HepG2 (cell line): Measurements from ENCODE around the gene COMMD3. TPM values are rescaled to one million over a fixed set of nuclear protein-coding genes. Genes with fewer than 3 reads are reported as not detected.

ENCODE experiments used
- FOXC1 ChIP-seq: sonication (generic); formaldehyde crosslinking; IDR thresholded peaks from 2 replicates; pipeline ENCODE4 v1.8.0; 2022; ENCODE audit warnings: mild to moderate bottlenecking, missing genetic modification reagents, borderline replicate concordance
- FOXO1 ChIP-seq: sonication (generic); formaldehyde crosslinking; IDR thresholded peaks from 2 replicates; pipeline ENCODE4 v1.4.0; 2020; ENCODE audit warnings: missing genetic modification reagents
- IKZF5 ChIP-seq: IDR thresholded peaks from 2 replicates; pipeline ENCODE4 v1.6.1; 2018; ENCODE audit warnings: missing genetic modification reagents, mild to moderate bottlenecking, missing compliant biosample characterization
- IRX3 ChIP-seq: sonication (generic); formaldehyde crosslinking; IDR thresholded peaks from 2 replicates; pipeline ENCODE4 v1.8.1; 2023; ENCODE audit warnings: mild to moderate bottlenecking, low read depth, missing genetic modification reagents, borderline replicate concordance
- MAFF ChIP-seq: IDR thresholded peaks from 2 replicates; pipeline ENCODE4 v1.6.1; 2011; ENCODE audit warnings: low read depth, low read length, improper control_type of control experiment
- RARA ChIP-seq: IDR thresholded peaks from 2 replicates; pipeline ENCODE4 v1.6.1; 2016; ENCODE audit warnings: missing genetic modification reagents, missing compliant biosample characterization
- XBP1 ChIP-seq: sonication (generic); formaldehyde crosslinking; IDR thresholded peaks from 2 replicates; pipeline ENCODE4 v1.5.0; 2020; ENCODE audit warnings: missing genetic modification reagents
- ZNF12 ChIP-seq: sonication (generic); formaldehyde crosslinking; IDR thresholded peaks from 2 replicates; pipeline ENCODE4 v1.5.0; 2020; ENCODE audit warnings: missing genetic modification reagents
- ZNF234 ChIP-seq: sonication (generic); formaldehyde crosslinking; conservative IDR thresholded peaks from 2 replicates; pipeline ENCODE4 v1.5.1; 2020; ENCODE audit warnings: mild to moderate bottlenecking, missing genetic modification reagents
- ZNF333 ChIP-seq: sonication (generic); formaldehyde crosslinking; IDR thresholded peaks from 2 replicates; pipeline ENCODE4 v1.4.0; 2020; ENCODE audit warnings: mild to moderate bottlenecking, missing genetic modification reagents, borderline replicate concordance
- ZNF558 ChIP-seq: sonication (generic); formaldehyde crosslinking; IDR thresholded peaks from 2 replicates; pipeline ENCODE4 v1.9.0; 2022; ENCODE audit warnings: mild to moderate bottlenecking, missing genetic modification reagents, borderline replicate concordance
- ZNF580 ChIP-seq: IDR thresholded peaks from 2 replicates; pipeline ENCODE4 v1.6.1; 2016; ENCODE audit warnings: low read depth, borderline replicate concordance
- ZNF777 ChIP-seq: sonication (generic); formaldehyde crosslinking; IDR thresholded peaks from 2 replicates; pipeline ENCODE4 v1.4.0; 2020; ENCODE audit warnings: missing genetic modification reagents
- polyA plus RNA-seq, 8 experiments: library from polyadenylated mRNA; depleted of rRNA in 3 of 8; stranded (reverse) in 7 of 8; unstranded in 1 of 8; fragments of >200 nt; fragmentation: Illumina TruSeq in 4 of 8; extraction: Trizol in 4 of 8; gene quantifications; 2 replicates each; pipeline versions ENCODE4 v1.2.1 to v1.2.3, GENCODE V29; 2011 to 2016; ENCODE audit warnings: low read depth in 4 of 8, missing spikeins in 1 of 8, mixed read lengths in 1 of 8; ENCODE audit not compliant: insufficient read depth in 1 of 8
- total RNA-seq, 5 experiments: library from RNA; depleted of rRNA; stranded (reverse); fragments of >200 nt; fragmentation: Illumina TruSeq; extraction: Trizol; gene quantifications; 2 replicates each; pipeline ENCODE4 v1.2.3, GENCODE V29; 2016; ENCODE audit warnings: low read depth in 1 of 5
- TF ChIP-seq, protein P1 (sequence below): sonication (generic); formaldehyde crosslinking; IDR thresholded peaks from 2 replicates; pipeline ENCODE4 v1.5.0; 2020; ENCODE audit warnings: missing genetic modification reagents
- TF ChIP-seq, protein P2 (sequence below): sonication (generic); formaldehyde crosslinking; IDR thresholded peaks from 2 replicates; pipeline ENCODE4 v1.8.1; 2022; ENCODE audit warnings: mild to moderate bottlenecking, missing genetic modification reagents
- TF ChIP-seq, protein P3 (sequence below), 2 experiments: sonication (generic) in 1 of 2; formaldehyde crosslinking in 1 of 2; IDR thresholded peaks; 2 replicates each; pipeline versions ENCODE4 v1.5.1 to v1.6.1; 2011 to 2020; ENCODE audit warnings: borderline replicate concordance in 1 of 2, low read depth in 1 of 2, low read length in 1 of 2, mild to moderate bottlenecking in 1 of 2, missing genetic modification reagents in 1 of 2, moderate library complexity in 1 of 2
- TF ChIP-seq, protein P4 (sequence below): sonication (generic); formaldehyde crosslinking; IDR thresholded peaks from 2 replicates; pipeline ENCODE4 v1.5.0; 2020; ENCODE audit warnings: mild to moderate bottlenecking, missing genetic modification reagents

COMMD3 gene
- total and polyA plus RNA-seq, 2 of the 13 experiments (the other 11 are each of a cell fraction or from before 2014, with no cell fraction given): 38.7 to 54.4 TPM

- TF ChIP-seq, protein P1, sequence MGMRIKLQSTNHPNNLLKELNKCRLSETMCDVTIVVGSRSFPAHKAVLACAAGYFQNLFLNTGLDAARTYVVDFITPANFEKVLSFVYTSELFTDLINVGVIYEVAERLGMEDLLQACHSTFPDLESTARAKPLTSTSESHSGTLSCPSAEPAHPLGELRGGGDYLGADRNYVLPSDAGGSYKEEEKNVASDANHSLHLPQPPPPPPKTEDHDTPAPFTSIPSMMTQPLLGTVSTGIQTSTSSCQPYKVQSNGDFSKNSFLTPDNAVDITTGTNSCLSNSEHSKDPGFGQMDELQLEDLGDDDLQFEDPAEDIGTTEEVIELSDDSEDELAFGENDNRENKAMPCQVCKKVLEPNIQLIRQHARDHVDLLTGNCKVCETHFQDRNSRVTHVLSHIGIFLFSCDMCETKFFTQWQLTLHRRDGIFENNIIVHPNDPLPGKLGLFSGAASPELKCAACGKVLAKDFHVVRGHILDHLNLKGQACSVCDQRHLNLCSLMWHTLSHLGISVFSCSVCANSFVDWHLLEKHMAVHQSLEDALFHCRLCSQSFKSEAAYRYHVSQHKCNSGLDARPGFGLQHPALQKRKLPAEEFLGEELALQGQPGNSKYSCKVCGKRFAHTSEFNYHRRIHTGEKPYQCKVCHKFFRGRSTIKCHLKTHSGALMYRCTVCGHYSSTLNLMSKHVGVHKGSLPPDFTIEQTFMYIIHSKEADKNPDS (CRISPR knock-in tag): no peak
- peak; percentile 67 for TF ChIP-seq IKZF5 (CRISPR knock-in tag)
- peak; percentile 14; the same call in 1 of the 2 replicates for TF ChIP-seq IRX3 (CRISPR knock-in tag)
- TF ChIP-seq, protein P2, sequence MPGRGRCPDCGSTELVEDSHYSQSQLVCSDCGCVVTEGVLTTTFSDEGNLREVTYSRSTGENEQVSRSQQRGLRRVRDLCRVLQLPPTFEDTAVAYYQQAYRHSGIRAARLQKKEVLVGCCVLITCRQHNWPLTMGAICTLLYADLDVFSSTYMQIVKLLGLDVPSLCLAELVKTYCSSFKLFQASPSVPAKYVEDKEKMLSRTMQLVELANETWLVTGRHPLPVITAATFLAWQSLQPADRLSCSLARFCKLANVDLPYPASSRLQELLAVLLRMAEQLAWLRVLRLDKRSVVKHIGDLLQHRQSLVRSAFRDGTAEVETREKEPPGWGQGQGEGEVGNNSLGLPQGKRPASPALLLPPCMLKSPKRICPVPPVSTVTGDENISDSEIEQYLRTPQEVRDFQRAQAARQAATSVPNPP: 0 out of 2 replicates have a peak, but pooled peaks have one; percentile 32
- no peak for TF ChIP-seq XBP1 (CRISPR knock-in tag)
- TF ChIP-seq FOXO1: peak; percentile 49; the same call in 1 of the 2 replicates
- 0 out of 2 replicates have a peak, but pooled peaks have one; percentile 22 for TF ChIP-seq RARA (CRISPR knock-in tag)
- TF ChIP-seq ZNF12 (CRISPR knock-in tag): 0 out of 2 replicates have a peak, but pooled peaks have one; percentile 18
- TF ChIP-seq ZNF333 (CRISPR knock-in tag): no peak
- TF ChIP-seq ZNF558: peak; percentile 84; the same call in 1 of the 2 replicates
- no peak for TF ChIP-seq MAFF
- TF ChIP-seq ZNF580 (CRISPR knock-in tag): 0 out of 2 replicates have a peak, but pooled peaks have one; percentile 18
- 0 out of 2 replicates have a peak, but pooled peaks have one; percentile 51 for TF ChIP-seq FOXC1 (CRISPR knock-in tag)
- TF ChIP-seq, protein P3, sequence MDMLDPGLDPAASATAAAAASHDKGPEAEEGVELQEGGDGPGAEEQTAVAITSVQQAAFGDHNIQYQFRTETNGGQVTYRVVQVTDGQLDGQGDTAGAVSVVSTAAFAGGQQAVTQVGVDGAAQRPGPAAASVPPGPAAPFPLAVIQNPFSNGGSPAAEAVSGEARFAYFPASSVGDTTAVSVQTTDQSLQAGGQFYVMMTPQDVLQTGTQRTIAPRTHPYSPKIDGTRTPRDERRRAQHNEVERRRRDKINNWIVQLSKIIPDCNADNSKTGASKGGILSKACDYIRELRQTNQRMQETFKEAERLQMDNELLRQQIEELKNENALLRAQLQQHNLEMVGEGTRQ (IDR thresholded peaks at IDR 0.05; ENCODE audit: low read depth, low read length): peak; percentile 93
- TF ChIP-seq, protein P3 (CRISPR knock-in tag; IDR thresholded peaks at IDR 0.05; ENCODE audit: borderline replicate concordance): peak; percentile 78; the same call in 1 of the 2 replicates
- TF ChIP-seq, protein P4, sequence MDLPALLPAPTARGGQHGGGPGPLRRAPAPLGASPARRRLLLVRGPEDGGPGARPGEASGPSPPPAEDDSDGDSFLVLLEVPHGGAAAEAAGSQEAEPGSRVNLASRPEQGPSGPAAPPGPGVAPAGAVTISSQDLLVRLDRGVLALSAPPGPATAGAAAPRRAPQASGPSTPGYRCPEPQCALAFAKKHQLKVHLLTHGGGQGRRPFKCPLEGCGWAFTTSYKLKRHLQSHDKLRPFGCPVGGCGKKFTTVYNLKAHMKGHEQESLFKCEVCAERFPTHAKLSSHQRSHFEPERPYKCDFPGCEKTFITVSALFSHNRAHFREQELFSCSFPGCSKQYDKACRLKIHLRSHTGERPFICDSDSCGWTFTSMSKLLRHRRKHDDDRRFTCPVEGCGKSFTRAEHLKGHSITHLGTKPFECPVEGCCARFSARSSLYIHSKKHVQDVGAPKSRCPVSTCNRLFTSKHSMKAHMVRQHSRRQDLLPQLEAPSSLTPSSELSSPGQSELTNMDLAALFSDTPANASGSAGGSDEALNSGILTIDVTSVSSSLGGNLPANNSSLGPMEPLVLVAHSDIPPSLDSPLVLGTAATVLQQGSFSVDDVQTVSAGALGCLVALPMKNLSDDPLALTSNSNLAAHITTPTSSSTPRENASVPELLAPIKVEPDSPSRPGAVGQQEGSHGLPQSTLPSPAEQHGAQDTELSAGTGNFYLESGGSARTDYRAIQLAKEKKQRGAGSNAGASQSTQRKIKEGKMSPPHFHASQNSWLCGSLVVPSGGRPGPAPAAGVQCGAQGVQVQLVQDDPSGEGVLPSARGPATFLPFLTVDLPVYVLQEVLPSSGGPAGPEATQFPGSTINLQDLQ (CRISPR knock-in tag): peak; percentile 68; the same call in 1 of the 2 replicates
- TF ChIP-seq ZNF777: no peak
- no peak for TF ChIP-seq ZNF234 (CRISPR knock-in tag)
Observed at GRCh38 chr10:22316286-22317075, at the start of gene COMMD3 (continued).
